IMR-90 (cell line): ENCODE measurements around the gene ZMIZ1.

Experiments
- BHLHE40 ChIP-seq: fragments of 150-350 bp; IDR thresholded peaks from 2 replicates; pipeline ENCODE4 v1.6.1; 2016; ENCODE audit warnings: mild to moderate bottlenecking, low read depth, low read length
- CTCF ChIP-seq: conservative IDR thresholded peaks from 2 replicates; pipeline ENCODE4 v1.5.1; 2012; ENCODE audit warnings: mild to moderate bottlenecking, low read depth, low read length, improper control_type of control experiment
- POLR2A ChIP-seq: IDR thresholded peaks from 2 replicates; pipeline ENCODE4 v1.6.1; 2012; ENCODE audit warnings: mild to moderate bottlenecking, low read depth, low read length

- TF ChIP-seq POLR2A (no peak), CTCF (no peak), BHLHE40 (no peak)
Measured at GRCh38 chr10:79077488-79078173, 8.9 kb downstream of the ZMIZ1 start.
